Activated naive CD8-positive, alpha-beta T cell treated with anti-CD3 and anti-CD28 coated beads for 36 hours (primary cell): ENCODE results near the gene ERN1. TPM values are rescaled to one million over a fixed set of nuclear protein-coding genes. Genes with fewer than 3 reads are reported as not detected.

ENCODE experiments used
- DNase-seq: peaks from one replicate; pipeline ENCODE4 v3.0.0; 2021
- H3K27ac Mint-ChIP-seq: one replicate; pipeline ENCODE4 v1.8.0; 2022; ENCODE audit warnings: mild to moderate bottlenecking, moderate library complexity, mixed read lengths
- H3K27me3 Mint-ChIP-seq: one replicate; pipeline ENCODE4 v1.8.0; 2022; ENCODE audit warnings: mild to moderate bottlenecking, mixed read lengths
- H3K36me3 Mint-ChIP-seq: one replicate; pipeline ENCODE4 v1.8.0; 2021; ENCODE audit warnings: mild to moderate bottlenecking, mixed read lengths
- H3K4me1 Mint-ChIP-seq: one replicate; pipeline ENCODE4 v1.8.0; 2021; ENCODE audit warnings: mixed read lengths
- H3K4me3 Mint-ChIP-seq: one replicate; pipeline ENCODE4 v1.8.0; 2022; ENCODE audit warnings: mild to moderate bottlenecking, moderate library complexity, mixed read lengths
- H3K9me3 Mint-ChIP-seq: one replicate; pipeline ENCODE4 v1.8.0; 2022; ENCODE audit warnings: mixed read lengths
- total RNA-seq, 2 experiments: library from RNA; stranded (reverse); gene quantifications; one replicate each; pipeline ENCODE4 v1.2.3, GENCODE V29; 2021

The ERN1 gene
- total RNA-seq, 2 experiments from 2014 or later: 7.6 to 9.0 TPM

GRCh38 chr17:64115043-64115698 lies 14.8 kb downstream of the ERN1 start:
- H3K27ac Mint-ChIP-seq: no peak overlapping the region

GRCh38 chr17:64113006-64113405 lies 16.9 kb downstream of the ERN1 start:
- peaks cover 4% of the 10 kb centered on the region for H3K36me3 Mint-ChIP-seq
- H3K27me3 Mint-ChIP-seq: no peaks in the 10 kb centered on the region
- H3K9me3 Mint-ChIP-seq: no peaks in the 10 kb centered on the region
- no peak for DNase-seq
- H3K27ac Mint-ChIP-seq: no peak overlapping the region
- H3K4me1 Mint-ChIP-seq: peaks cover 20% of the 10 kb centered on the region
- H3K4me3 Mint-ChIP-seq: no peak overlapping the region

More at GRCh38 chr17:64115043-64115698, 14.8 kb downstream of the ERN1 start:
- Mint-ChIP-seq H3K4me3 (no peak overlapping the region), H3K36me3 (peaks cover 6% of the 10 kb centered on the region), H3K27me3 (no peaks in the 10 kb centered on the region), H3K4me1 (peaks cover 22% of the 10 kb centered on the region), H3K9me3 (no peaks in the 10 kb centered on the region)
- DNase-seq: no peak

GRCh38 chr17:64111831-64112230 lies 18.1 kb downstream of the ERN1 start:
- no peak for DNase-seq
- Mint-ChIP-seq H3K4me3 (no peak overlapping the region), H3K4me1 (peaks cover 24% of the 10 kb centered on the region), H3K9me3 (no peaks in the 10 kb centered on the region), H3K27ac (no peak overlapping the region), H3K36me3 (peaks cover 4% of the 10 kb centered on the region), H3K27me3 (no peaks in the 10 kb centered on the region)

GRCh38 chr17:64110379-64111152 lies 19.4 kb downstream of the ERN1 start:
- no peak for DNase-seq
- H3K4me3 Mint-ChIP-seq: no peak overlapping the region
- H3K27ac Mint-ChIP-seq: no peak overlapping the region
- H3K9me3 Mint-ChIP-seq: no peaks in the 10 kb centered on the region
- no peaks in the 10 kb centered on the region for H3K27me3 Mint-ChIP-seq
- peaks cover 23% of the 10 kb centered on the region for H3K4me1 Mint-ChIP-seq
- H3K36me3 Mint-ChIP-seq: peaks cover 4% of the 10 kb centered on the region

GRCh38 chr17:64109400-64109799 lies 20.5 kb downstream of the ERN1 start:
- Mint-ChIP-seq H3K4me3 (no peak overlapping the region), H3K27ac (no peak overlapping the region), H3K9me3 (no peaks in the 10 kb centered on the region), H3K36me3 (peaks cover 4% of the 10 kb centered on the region), H3K27me3 (no peaks in the 10 kb centered on the region), H3K4me1 (peaks cover 20% of the 10 kb centered on the region)
- no peak for DNase-seq

GRCh38 chr17:64107500-64108236 lies 22.3 kb downstream of the ERN1 start:
- Mint-ChIP-seq H3K4me3 (no peak overlapping the region), H3K4me1 (peaks cover 22% of the 10 kb centered on the region), H3K36me3 (no peaks in the 10 kb centered on the region), H3K9me3 (no peaks in the 10 kb centered on the region), H3K27ac (no peak overlapping the region), H3K27me3 (no peaks in the 10 kb centered on the region)
- no peak for DNase-seq

GRCh38 chr17:64106918-64107317 lies 23.0 kb downstream of the ERN1 start:
- H3K4me3 Mint-ChIP-seq: no peak overlapping the region
- H3K27me3 Mint-ChIP-seq: no peaks in the 10 kb centered on the region
- H3K27ac Mint-ChIP-seq: no peak overlapping the region
- no peak for DNase-seq
- H3K4me1 Mint-ChIP-seq: peaks cover 22% of the 10 kb centered on the region
- H3K9me3 Mint-ChIP-seq: no peaks in the 10 kb centered on the region
- H3K36me3 Mint-ChIP-seq: no peaks in the 10 kb centered on the region

- H3K27ac Mint-ChIP-seq: no peak overlapping the region
- no peaks in the 10 kb centered on the region for H3K36me3 Mint-ChIP-seq
- no peaks in the 10 kb centered on the region for H3K27me3 Mint-ChIP-seq
- DNase-seq: no peak
- no peak overlapping the region for H3K4me3 Mint-ChIP-seq
- no peaks in the 10 kb centered on the region for H3K9me3 Mint-ChIP-seq
- H3K4me1 Mint-ChIP-seq: peaks cover 27% of the 10 kb centered on the region
These were observed 26.3 kb downstream of the ERN1 start for GRCh38 chr17:64103391-64104364.

GRCh38 chr17:64102627-64103390 lies 27.1 kb downstream of the ERN1 start:
- Mint-ChIP-seq H3K36me3 (no peaks in the 10 kb centered on the region), H3K4me3 (no peak overlapping the region), H3K27me3 (no peaks in the 10 kb centered on the region), H3K27ac (no peak overlapping the region), H3K4me1 (peaks cover 27% of the 10 kb centered on the region), H3K9me3 (no peaks in the 10 kb centered on the region)
- no peak for DNase-seq

- Mint-ChIP-seq H3K9me3 (no peaks in the 10 kb centered on the region), H3K27me3 (no peaks in the 10 kb centered on the region), H3K4me1 (peaks cover 22% of the 10 kb centered on the region), H3K27ac (no peak overlapping the region), H3K36me3 (peaks cover 17% of the 10 kb centered on the region), H3K4me3 (no peak overlapping the region)
- DNase-seq: no peak
These were observed 30.4 kb downstream of the ERN1 start for GRCh38 chr17:64099543-64099942.

- H3K9me3 Mint-ChIP-seq: no peaks in the 10 kb centered on the region
- peaks cover 18% of the 10 kb centered on the region for H3K4me1 Mint-ChIP-seq
- H3K36me3 Mint-ChIP-seq: peaks cover 17% of the 10 kb centered on the region
- H3K4me3 Mint-ChIP-seq: no peak overlapping the region
- no peak overlapping the region for H3K27ac Mint-ChIP-seq
- no peak for DNase-seq
- H3K27me3 Mint-ChIP-seq: no peaks in the 10 kb centered on the region
These were observed 32.6 kb downstream of the ERN1 start for GRCh38 chr17:64097196-64097936.

- H3K27ac Mint-ChIP-seq: no peak overlapping the region
- no peak overlapping the region for H3K4me3 Mint-ChIP-seq
- H3K4me1 Mint-ChIP-seq: peaks cover 21% of the 10 kb centered on the region
- H3K9me3 Mint-ChIP-seq: no peaks in the 10 kb centered on the region
- no peak for DNase-seq
- H3K36me3 Mint-ChIP-seq: peaks cover 20% of the 10 kb centered on the region
- no peaks in the 10 kb centered on the region for H3K27me3 Mint-ChIP-seq
These were observed 33.9 kb downstream of the ERN1 start for GRCh38 chr17:64096037-64096436.

- Mint-ChIP-seq H3K4me3 (no peak overlapping the region), H3K36me3 (peaks cover 20% of the 10 kb centered on the region), H3K4me1 (peaks cover 24% of the 10 kb centered on the region), H3K27ac (no peak overlapping the region), H3K9me3 (no peaks in the 10 kb centered on the region), H3K27me3 (no peaks in the 10 kb centered on the region)
- no peak for DNase-seq
These were observed 34.6 kb downstream of the ERN1 start for GRCh38 chr17:64095144-64095882.
